Ovary (tissue), 3 donors: ENCODE results near the gene PCGF5.
"Not testable (repeated sequence)": the region's sequence is repeated elsewhere in the genome, so short reads cannot be mapped to it uniquely, and the experiment has no call there.

Experiments used
- EP300 ChIP-seq: sonication (generic); formaldehyde crosslinking; IDR thresholded peaks from one replicate; pipeline ENCODE4 v1.6.1; 2017; ENCODE audit warnings: antibody characterized with exemption
- POLR2A ChIP-seq: fragments of 450-650 bp; IDR thresholded peaks from one replicate; pipeline ENCODE4 v1.6.1; 2017; ENCODE audit warnings: antibody characterized with exemption, mild to moderate bottlenecking, moderate library complexity
- TF ChIP-seq, protein P1 (sequence below), 3 donors: fragments of 450-650 bp in 2 of 3; fragments of 200-600 bp in 1 of 3; IDR thresholded peaks; one replicate each; pipeline versions ENCODE4 v1.5.1 to v1.8.0; 2016 to 2022; ENCODE audit warnings: antibody characterized with exemption in 3 of 3, mild to moderate bottlenecking in 1 of 3
- donor health status: DM: no; HTN: no; CAD: no.

DNA sequence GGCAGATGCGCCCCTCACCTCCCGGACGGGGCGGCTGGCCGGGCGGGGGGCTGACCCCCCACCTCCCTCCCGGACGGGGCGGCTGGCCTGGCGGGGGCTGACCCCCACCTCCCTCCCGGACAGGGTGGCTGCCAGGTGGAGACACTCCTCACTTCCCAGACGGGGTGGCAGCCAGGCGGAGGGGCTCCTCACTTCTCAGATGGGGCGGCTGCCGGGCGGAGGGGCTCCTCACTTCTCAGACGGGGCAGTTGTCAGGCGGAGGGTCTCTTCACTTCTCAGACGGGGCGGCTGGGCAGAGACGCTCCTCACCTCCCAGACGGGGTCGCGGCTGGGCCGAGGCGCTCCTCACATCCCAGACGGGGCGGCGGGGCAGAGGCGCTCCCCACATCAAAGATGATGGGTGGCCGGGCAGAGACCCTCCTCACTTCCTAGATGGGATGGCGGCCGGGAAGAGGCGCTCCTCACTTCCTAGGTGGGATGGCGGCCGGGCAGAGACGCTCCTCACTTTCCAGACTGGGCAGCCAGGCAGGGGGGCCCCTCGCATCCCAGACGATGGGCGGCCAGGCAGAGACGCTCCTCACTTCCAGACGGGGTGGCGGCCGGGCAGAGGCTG, 102.9 kb downstream of the PCGF5 start:
- TF ChIP-seq POLR2A, EP300: not testable (repeated sequence)
- TF ChIP-seq, protein P1, sequence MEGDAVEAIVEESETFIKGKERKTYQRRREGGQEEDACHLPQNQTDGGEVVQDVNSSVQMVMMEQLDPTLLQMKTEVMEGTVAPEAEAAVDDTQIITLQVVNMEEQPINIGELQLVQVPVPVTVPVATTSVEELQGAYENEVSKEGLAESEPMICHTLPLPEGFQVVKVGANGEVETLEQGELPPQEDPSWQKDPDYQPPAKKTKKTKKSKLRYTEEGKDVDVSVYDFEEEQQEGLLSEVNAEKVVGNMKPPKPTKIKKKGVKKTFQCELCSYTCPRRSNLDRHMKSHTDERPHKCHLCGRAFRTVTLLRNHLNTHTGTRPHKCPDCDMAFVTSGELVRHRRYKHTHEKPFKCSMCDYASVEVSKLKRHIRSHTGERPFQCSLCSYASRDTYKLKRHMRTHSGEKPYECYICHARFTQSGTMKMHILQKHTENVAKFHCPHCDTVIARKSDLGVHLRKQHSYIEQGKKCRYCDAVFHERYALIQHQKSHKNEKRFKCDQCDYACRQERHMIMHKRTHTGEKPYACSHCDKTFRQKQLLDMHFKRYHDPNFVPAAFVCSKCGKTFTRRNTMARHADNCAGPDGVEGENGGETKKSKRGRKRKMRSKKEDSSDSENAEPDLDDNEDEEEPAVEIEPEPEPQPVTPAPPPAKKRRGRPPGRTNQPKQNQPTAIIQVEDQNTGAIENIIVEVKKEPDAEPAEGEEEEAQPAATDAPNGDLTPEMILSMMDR (IDR thresholded peaks at IDR 0.05): not testable (repeated sequence)
